OCI-LY1 (cell line): ENCODE data around the gene GPR183.
A peak's percentile ranks its signal among the peaks of the same experiment; 100 is the strongest.

Experiments used
- H2AFZ ChIP-seq: fragments of 200-600 bp; sonication (generic), shearing (Covaris generic); 2 replicates; pipeline ENCODE4 v1.6.0; 2014; ENCODE audit warnings: antibody characterized with exemption, mild to moderate bottlenecking, low read length
- H3F3A ChIP-seq: fragments of 200-600 bp; sonication (generic), shearing (Covaris generic); 2 replicates; pipeline ENCODE4 v1.6.0; 2014; ENCODE audit warnings: mild to moderate bottlenecking, antibody characterized with exemption, low read length, moderate library complexity; ENCODE audit not compliant: insufficient read depth
- H3K27ac ChIP-seq: fragments of 200-600 bp; sonication (generic); 2 replicates; pipeline ENCODE4 v1.5.1; 2014; ENCODE audit warnings: low read length, mixed run types, mild to moderate bottlenecking, low read depth; ENCODE audit not compliant: poor library complexity, severe bottlenecking
- H3K27me3 ChIP-seq: fragments of 200-600 bp; sonication (generic); 2 replicates; pipeline ENCODE4 v1.6.0; 2014; ENCODE audit warnings: antibody characterized with exemption, mild to moderate bottlenecking, low read length, moderate library complexity; ENCODE audit not compliant: insufficient read depth
- H3K36me3 ChIP-seq: fragments of 200-600 bp; sonication (generic); 2 replicates; pipeline ENCODE4 v1.6.1; 2014; ENCODE audit warnings: mild to moderate bottlenecking, antibody characterized with exemption, low read length, moderate library complexity, mixed read lengths; ENCODE audit not compliant: insufficient read depth
- H3K4me1 ChIP-seq: fragments of 200-600 bp; sonication (generic); 2 replicates; pipeline ENCODE4 v1.5.1; 2014; ENCODE audit warnings: mild to moderate bottlenecking, low read length, moderate library complexity; ENCODE audit not compliant: insufficient read depth, severe bottlenecking
- H3K4me2 ChIP-seq: fragments of 200-600 bp; sonication (generic), shearing (Covaris generic); 2 replicates; pipeline ENCODE4 v1.6.1; 2014; ENCODE audit warnings: low read length
- H3K4me3 ChIP-seq: fragments of 200-600 bp; sonication (generic); 2 replicates; pipeline ENCODE4 v1.5.1; 2014; ENCODE audit warnings: low read length, low read depth, mild to moderate bottlenecking, mixed read lengths; ENCODE audit not compliant: poor library complexity, severe bottlenecking
- H3K79me2 ChIP-seq: fragments of 200-600 bp; shearing (Covaris generic); 2 replicates; pipeline ENCODE4 v1.6.1; 2016; ENCODE audit warnings: mixed run types, low read length, mixed read lengths; ENCODE audit not compliant: insufficient read depth
- H3K9ac ChIP-seq: fragments of 200-600 bp; sonication (generic), shearing (Covaris generic); 2 replicates; pipeline ENCODE4 v1.6.1; 2014; ENCODE audit warnings: mild to moderate bottlenecking, low read length, mixed read lengths
- H3K9me2 ChIP-seq: fragments of 200-600 bp; sonication (generic), shearing (Covaris generic); 2 replicates; pipeline ENCODE4 v1.6.1; 2014; ENCODE audit warnings: low read depth, mild to moderate bottlenecking, low read length, mixed read lengths
- H3K9me3 ChIP-seq: fragments of 200-600 bp; shearing (Covaris generic); 2 replicates; pipeline ENCODE4 v1.6.1; 2014; ENCODE audit warnings: low read length, mixed read lengths
- H4K20me1 ChIP-seq: fragments of 200-600 bp; sonication (generic), shearing (Covaris generic); 2 replicates; pipeline ENCODE4 v1.6.0; 2016; ENCODE audit warnings: mild to moderate bottlenecking, low read length; ENCODE audit not compliant: insufficient read depth
- EZH2 ChIP-seq: fragments of 200-600 bp; sonication (generic), shearing (Covaris generic); IDR thresholded peaks from 2 replicates; pipeline ENCODE4 v1.8.0; 2017; ENCODE audit warnings: borderline replicate concordance, mixed run types, mild to moderate bottlenecking, antibody characterized with exemption, low read length, moderate library complexity, mixed read lengths
- TF ChIP-seq, protein P1 (sequence below): fragments of 200-600 bp; sonication (generic), shearing (Covaris generic); IDR thresholded peaks from 2 replicates; pipeline ENCODE4 v1.5.1; 2017; ENCODE audit warnings: mild to moderate bottlenecking, antibody characterized with exemption, low read length, moderate library complexity, mixed read lengths

GPR183 gene

DNA sequence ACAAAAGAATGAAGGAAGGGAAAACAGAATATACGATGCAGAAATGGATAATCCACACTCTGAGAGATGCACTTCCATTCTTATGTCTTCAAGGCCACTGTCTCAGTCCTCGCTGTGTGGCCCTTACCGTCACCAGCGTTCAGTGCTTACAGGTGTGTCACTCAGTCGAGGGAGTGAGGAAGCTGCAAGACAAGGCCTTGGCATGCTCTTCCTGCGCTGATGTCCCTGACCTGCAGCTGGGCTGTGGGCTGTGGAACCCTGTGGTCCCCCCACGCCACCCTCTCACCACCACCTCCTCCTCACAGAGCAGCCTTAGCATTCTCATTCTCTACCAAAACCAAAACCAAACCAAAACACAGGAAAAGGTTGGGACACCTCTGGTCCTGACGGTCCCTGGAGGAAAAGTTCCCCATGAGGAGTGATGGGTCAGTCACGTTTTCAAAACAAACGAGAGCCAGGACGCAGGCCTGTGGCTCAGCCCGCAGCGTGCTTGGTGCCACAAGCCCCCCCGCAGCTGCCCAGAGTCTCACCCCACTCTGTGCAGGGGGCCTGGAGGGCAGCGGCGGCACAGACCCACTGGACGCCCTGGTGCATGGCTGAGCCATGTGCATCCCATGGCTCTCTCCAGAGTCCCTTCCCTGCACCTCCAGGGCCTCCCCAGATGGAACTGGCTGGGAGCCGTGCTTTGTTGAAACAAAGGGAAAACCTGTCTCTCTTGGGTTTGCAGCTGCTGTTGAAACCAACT is 48.2 kb upstream of the GPR183 start:
- Histone ChIP-seq H3F3A (no peaks in the 10 kb centered on the region), H3K27me3 (no peaks in the 10 kb centered on the region), H3K4me3 (peak overlapping the region; percentile 31), H3K79me2 (peaks cover 96% of the 10 kb centered on the region), H3K9ac (peak overlapping the region; percentile 53; the same call in 1 of the 2 replicates), H3K4me1 (peaks cover 100% of the 10 kb centered on the region), H2AFZ (no peak overlapping the region), H3K9me3 (no peaks in the 10 kb centered on the region), H3K9me2 (no peaks in the 10 kb centered on the region), H3K27ac (peak overlapping the region; percentile 88), H3K36me3 (peaks cover 92% of the 10 kb centered on the region), H4K20me1 (no peaks in the 10 kb centered on the region), H3K4me2 (peak overlapping the region; percentile 50)
- no peak for TF ChIP-seq EZH2
- TF ChIP-seq, protein P1, sequence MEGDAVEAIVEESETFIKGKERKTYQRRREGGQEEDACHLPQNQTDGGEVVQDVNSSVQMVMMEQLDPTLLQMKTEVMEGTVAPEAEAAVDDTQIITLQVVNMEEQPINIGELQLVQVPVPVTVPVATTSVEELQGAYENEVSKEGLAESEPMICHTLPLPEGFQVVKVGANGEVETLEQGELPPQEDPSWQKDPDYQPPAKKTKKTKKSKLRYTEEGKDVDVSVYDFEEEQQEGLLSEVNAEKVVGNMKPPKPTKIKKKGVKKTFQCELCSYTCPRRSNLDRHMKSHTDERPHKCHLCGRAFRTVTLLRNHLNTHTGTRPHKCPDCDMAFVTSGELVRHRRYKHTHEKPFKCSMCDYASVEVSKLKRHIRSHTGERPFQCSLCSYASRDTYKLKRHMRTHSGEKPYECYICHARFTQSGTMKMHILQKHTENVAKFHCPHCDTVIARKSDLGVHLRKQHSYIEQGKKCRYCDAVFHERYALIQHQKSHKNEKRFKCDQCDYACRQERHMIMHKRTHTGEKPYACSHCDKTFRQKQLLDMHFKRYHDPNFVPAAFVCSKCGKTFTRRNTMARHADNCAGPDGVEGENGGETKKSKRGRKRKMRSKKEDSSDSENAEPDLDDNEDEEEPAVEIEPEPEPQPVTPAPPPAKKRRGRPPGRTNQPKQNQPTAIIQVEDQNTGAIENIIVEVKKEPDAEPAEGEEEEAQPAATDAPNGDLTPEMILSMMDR, result no peak

DNA sequence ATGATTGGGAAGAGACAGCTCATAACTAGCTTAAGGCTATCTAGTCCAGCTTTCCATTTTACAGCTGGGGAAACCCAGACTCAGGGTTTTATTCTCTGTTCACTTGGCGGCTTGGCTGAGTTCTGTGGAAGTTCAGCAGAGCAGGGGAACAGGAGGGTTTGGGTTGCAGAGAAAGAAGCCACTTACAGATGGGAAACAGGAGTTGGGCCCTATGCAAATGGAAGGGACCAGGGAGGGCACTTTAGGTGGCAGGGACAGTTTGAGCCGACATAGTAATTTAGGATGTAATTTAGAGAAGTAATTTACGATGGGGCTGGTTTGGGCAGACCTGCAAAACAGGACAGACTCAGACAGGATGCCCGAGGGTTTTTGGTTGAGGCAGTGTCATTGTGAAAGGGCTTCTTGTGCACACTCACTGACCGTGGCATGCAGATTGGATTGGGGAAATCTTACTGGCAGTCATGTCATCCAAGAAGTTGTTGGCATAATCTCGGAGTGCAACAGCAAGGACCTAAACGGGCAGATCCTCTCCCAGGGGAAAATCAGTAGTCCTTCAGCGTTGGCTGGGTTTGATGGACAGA is 47.3 kb upstream of the GPR183 start:
- Histone ChIP-seq H3K36me3 (peaks cover 87% of the 10 kb centered on the region), H3K9ac (peak overlapping the region; percentile 53; the same call in 1 of the 2 replicates), H3K27me3 (no peaks in the 10 kb centered on the region), H3F3A (no peaks in the 10 kb centered on the region), H3K4me3 (peak overlapping the region; percentile 31), H3K79me2 (peaks cover 90% of the 10 kb centered on the region), H3K9me2 (no peaks in the 10 kb centered on the region), H2AFZ (no peak overlapping the region), H3K4me1 (peaks cover 97% of the 10 kb centered on the region), H4K20me1 (no peaks in the 10 kb centered on the region), H3K27ac (peak overlapping the region; percentile 88), H3K9me3 (no peaks in the 10 kb centered on the region), H3K4me2 (peak overlapping the region; percentile 50)
- TF ChIP-seq EZH2, result no peak
- TF ChIP-seq, protein P1, result no peak

DNA sequence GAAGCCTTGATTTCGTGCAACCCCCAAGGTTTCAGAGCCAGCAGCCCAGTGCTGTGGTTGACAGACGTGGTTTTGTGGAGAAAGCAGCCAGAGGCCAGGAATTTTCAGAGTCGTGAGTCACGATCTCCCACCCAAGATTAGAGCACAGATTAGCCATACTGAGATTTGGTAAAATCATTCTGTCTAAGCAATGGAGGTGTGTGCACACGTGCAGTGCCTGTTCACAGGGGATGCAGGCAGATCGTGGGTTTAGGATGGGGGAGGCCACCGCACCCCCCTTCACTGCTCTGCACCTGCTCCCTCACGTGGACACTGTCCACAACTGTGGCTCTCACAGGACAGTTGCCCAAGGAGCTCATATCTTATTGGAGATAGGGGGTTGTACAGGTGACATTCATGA is 46.6 kb upstream of the GPR183 start:
- Histone ChIP-seq H3K4me1 (peaks cover 97% of the 10 kb centered on the region), H3K9me2 (no peaks in the 10 kb centered on the region), H3K79me2 (peaks cover 89% of the 10 kb centered on the region), H3K27me3 (no peaks in the 10 kb centered on the region), H3K4me3 (peak overlapping the region; percentile 31), H3K4me2 (peak overlapping the region; percentile 50), H3K9me3 (no peaks in the 10 kb centered on the region), H2AFZ (no peak overlapping the region), H3K36me3 (peaks cover 87% of the 10 kb centered on the region), H4K20me1 (no peaks in the 10 kb centered on the region), H3K9ac (peak overlapping the region; percentile 53; the same call in 1 of the 2 replicates), H3F3A (no peaks in the 10 kb centered on the region), H3K27ac (peak overlapping the region; percentile 88)
- no peak for TF ChIP-seq EZH2
- TF ChIP-seq, protein P1, result no peak; the same call in 1 of the 2 replicates
